Left lung (tissue), 10 donors: Measurements from ENCODE around the gene JAZF1. TPM values are rescaled to one million over a fixed set of nuclear protein-coding genes. Genes with fewer than 3 reads are reported as not detected.

Experiments
- ATAC-seq: fragments of 200-7000 bp; cut with Tn5 transposase; one replicate; pipeline ENCODE4 v1.9.1; 2020; ENCODE audit warnings: moderate library complexity
- DNase-seq, 4 donors: peaks; one replicate each; pipeline ENCODE4 v3.0.0-alpha.2; 2013 to 2020
- H3K27ac ChIP-seq, 2 donors: fragments of 200-600 bp; sonication (generic) in 1 of 2; one replicate each; pipeline versions ENCODE4 v1.5.0 to v1.8.0; 2020 to 2021
- H3K27me3 ChIP-seq, 2 donors: fragments of 200-600 bp; sonication (generic) in 1 of 2; one replicate each; pipeline versions ENCODE4 v1.5.0 to v1.8.0; 2020 to 2021
- H3K36me3 ChIP-seq, 2 donors: fragments of 200-600 bp; sonication (generic) in 1 of 2; one replicate each; pipeline versions ENCODE4 v1.5.0 to v1.8.0; 2020 to 2021
- H3K4me1 ChIP-seq, 2 donors: fragments of 200-600 bp; one replicate each; pipeline ENCODE4 v1.8.0; 2021
- H3K4me3 ChIP-seq, 2 donors: fragments of 200-600 bp; sonication (generic) in 1 of 2; one replicate each; pipeline versions ENCODE4 v1.5.0 to v1.8.0; 2020 to 2021; ENCODE audit warnings: mild to moderate bottlenecking in 1 of 2
- H3K9me3 ChIP-seq, 2 donors: fragments of 200-600 bp; sonication (generic) in 1 of 2; one replicate each; pipeline versions ENCODE4 v1.5.0 to v1.8.0; 2020 to 2021
- intact Hi-C, 2 donors: fragments of 100-400 bp; cut with DNase I; formaldehyde crosslinking; loops; one replicate each; pipeline versions ENCODE4 v1.11.2 to v1.14.2; 2022
- polyA plus RNA-seq, 6 donors: library from polyadenylated mRNA; unstranded; fragments of 120-200 nt; gene quantifications; one replicate each; pipeline ENCODE4 v1.2.1, GENCODE V29; 2013; ENCODE audit not compliant: insufficient read length in 6 of 6
- total RNA-seq, 2 donors: library from RNA; stranded (reverse); fragmentation: NEBNext Ultra II Directional; extraction: Animal tissue kit (Norgen Biotek cat#: 25700); gene quantifications; one replicate each; pipeline ENCODE4 v1.2.1, GENCODE V29; 2021
- TF ChIP-seq, protein P1 (sequence below), 2 donors: fragments of 200-600 bp; sonication (generic) in 1 of 2; IDR thresholded peaks; one replicate each; pipeline versions ENCODE4 v1.5.0 to v1.8.0; 2021; ENCODE audit warnings: antibody characterized with exemption in 2 of 2
- donor health status: DM: no; HTN: yes; CAD: no.
- donor health status: DM: no; HTN: no; CAD: no.

The JAZF1 gene
- total and polyA plus RNA-seq, 8 donors, result 11.1 to 18.2 (median 13.8) TPM

DNA sequence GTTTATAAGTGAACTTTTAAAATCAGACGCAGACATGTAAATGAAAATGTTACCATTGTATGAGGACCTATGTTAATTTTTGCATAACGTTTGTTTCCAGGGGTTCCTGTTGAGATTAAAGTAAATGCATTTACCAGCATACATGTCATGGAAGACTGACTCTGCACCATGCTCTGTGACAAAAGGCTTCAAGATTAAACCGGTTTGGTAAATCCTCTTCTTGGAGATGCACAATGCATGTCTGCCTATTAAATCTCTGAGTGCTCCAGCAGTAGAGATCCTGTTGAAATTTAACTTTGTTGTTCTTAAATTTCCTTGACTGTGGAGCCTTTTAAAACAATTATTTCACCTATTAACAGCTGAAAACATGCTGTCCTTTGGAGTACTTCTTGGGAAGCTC, 36.5 kb upstream of the JAZF1 start:
- H3K36me3 ChIP-seq, result no peaks in the 10 kb centered on the region
- no peak overlapping the region for H3K27ac ChIP-seq
- H3K4me3 ChIP-seq, result no peak overlapping the region
- H3K9me3 ChIP-seq, result no peaks in the 10 kb centered on the region
- no peak for DNase-seq
- TF ChIP-seq, protein P1, sequence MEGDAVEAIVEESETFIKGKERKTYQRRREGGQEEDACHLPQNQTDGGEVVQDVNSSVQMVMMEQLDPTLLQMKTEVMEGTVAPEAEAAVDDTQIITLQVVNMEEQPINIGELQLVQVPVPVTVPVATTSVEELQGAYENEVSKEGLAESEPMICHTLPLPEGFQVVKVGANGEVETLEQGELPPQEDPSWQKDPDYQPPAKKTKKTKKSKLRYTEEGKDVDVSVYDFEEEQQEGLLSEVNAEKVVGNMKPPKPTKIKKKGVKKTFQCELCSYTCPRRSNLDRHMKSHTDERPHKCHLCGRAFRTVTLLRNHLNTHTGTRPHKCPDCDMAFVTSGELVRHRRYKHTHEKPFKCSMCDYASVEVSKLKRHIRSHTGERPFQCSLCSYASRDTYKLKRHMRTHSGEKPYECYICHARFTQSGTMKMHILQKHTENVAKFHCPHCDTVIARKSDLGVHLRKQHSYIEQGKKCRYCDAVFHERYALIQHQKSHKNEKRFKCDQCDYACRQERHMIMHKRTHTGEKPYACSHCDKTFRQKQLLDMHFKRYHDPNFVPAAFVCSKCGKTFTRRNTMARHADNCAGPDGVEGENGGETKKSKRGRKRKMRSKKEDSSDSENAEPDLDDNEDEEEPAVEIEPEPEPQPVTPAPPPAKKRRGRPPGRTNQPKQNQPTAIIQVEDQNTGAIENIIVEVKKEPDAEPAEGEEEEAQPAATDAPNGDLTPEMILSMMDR (IDR thresholded peaks at IDR 0.05), result no peak
- H3K27me3 ChIP-seq, result no peaks in the 10 kb centered on the region
- intact Hi-C loops, result no loop called here
- ATAC-seq, result no peak
- no peaks in the 10 kb centered on the region for H3K4me1 ChIP-seq

DNA sequence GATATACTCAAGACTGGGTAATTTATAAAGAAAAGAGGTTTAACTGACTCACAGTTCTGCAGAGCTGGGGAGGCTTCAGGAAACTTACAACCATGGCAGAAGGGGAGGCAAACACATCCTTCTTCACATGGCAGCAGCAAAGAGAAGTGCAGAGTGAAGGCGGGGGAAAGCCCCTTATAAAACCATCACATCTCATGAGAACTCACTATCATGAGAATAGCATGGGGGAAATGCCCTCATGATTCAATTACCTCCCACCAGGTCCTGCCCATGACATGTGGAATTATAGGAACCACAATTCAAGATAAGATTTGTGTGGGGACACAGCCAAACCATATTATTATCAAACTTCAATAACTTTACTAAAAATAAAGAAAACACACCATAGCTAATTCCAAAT, 30.4 kb upstream of the JAZF1 start:
- H3K9me3 ChIP-seq, result no peaks in the 10 kb centered on the region
- no peak overlapping the region for H3K27ac ChIP-seq
- H3K4me3 ChIP-seq, result no peak overlapping the region
- H3K36me3 ChIP-seq, result no peaks in the 10 kb centered on the region
- TF ChIP-seq, protein P1 (IDR thresholded peaks at IDR 0.05), result no peak
- ATAC-seq (no peak), DNase-seq (no peak)
- H3K27me3 ChIP-seq, result no peaks in the 10 kb centered on the region
- H3K4me1 ChIP-seq, result no peaks in the 10 kb centered on the region
- intact Hi-C loops, result no loop called here

DNA sequence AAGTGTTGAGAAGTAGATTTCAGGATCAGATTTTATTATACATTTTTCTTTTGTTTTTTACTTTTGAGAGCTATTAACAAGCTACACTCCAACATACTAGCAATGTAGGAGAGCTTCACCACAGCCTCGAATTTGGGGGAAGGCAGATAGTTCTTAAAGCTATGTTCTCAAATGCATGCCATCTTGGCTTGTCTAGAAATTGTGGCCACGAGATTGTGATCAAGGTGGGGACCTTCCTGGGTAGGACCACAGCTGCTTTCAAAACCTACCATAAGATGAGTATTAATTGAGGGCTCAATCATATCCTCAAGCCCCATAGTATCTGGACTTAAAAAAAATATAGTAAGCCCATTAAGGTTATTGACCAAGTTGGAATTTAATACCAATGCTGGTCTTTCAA, 27.9 kb upstream of the JAZF1 start:
- H3K27ac ChIP-seq, result no peak overlapping the region
- H3K4me3 ChIP-seq, result no peak overlapping the region
- ATAC-seq (no peak), DNase-seq (no peak)
- no peaks in the 10 kb centered on the region for H3K36me3 ChIP-seq
- intact Hi-C loops, result no loop called here
- no peaks in the 10 kb centered on the region for H3K4me1 ChIP-seq
- no peaks in the 10 kb centered on the region for H3K9me3 ChIP-seq
- TF ChIP-seq, protein P1 (IDR thresholded peaks at IDR 0.05), result no peak
- H3K27me3 ChIP-seq, result no peaks in the 10 kb centered on the region

DNA sequence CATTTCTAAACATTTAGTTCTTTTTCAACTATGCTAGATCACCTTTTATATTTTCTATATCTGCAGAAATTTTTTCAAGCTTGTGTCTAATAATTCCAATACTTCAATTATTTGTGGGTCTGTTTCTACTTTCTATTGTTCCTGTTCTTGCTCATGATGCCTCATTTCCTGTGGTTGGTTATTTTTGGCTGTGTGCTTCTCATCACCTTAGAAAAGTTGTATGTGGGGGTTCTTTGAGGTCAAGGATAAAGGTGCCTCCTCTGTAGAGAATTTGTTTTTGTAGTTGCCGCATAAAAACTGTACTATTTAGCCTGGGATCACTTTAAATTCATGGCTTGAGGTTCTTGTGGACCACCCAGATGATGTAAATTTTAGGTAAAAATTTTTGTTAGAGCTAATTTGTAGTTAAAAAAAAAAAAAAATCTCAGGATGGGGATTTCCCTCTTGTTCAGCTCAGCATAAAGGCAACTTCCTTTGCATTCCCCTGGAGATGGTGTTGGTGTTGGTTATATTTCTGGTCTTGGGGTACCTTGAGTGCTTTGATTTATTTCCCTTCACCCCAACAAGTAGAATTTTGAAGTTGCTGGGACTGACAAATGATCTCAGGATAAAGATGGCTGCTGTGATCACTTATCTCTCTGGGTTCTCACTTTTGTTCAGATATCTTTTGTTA, 27.0 kb upstream of the JAZF1 start:
- intact Hi-C loops, result no loop called here
- ATAC-seq, result no peak
- DNase-seq, result no peak
- no peaks in the 10 kb centered on the region for H3K36me3 ChIP-seq
- no peak overlapping the region for H3K4me3 ChIP-seq
- no peaks in the 10 kb centered on the region for H3K4me1 ChIP-seq
- TF ChIP-seq, protein P1 (IDR thresholded peaks at IDR 0.05), result no peak
- no peaks in the 10 kb centered on the region for H3K9me3 ChIP-seq
- no peak overlapping the region for H3K27ac ChIP-seq
- no peaks in the 10 kb centered on the region for H3K27me3 ChIP-seq

DNA sequence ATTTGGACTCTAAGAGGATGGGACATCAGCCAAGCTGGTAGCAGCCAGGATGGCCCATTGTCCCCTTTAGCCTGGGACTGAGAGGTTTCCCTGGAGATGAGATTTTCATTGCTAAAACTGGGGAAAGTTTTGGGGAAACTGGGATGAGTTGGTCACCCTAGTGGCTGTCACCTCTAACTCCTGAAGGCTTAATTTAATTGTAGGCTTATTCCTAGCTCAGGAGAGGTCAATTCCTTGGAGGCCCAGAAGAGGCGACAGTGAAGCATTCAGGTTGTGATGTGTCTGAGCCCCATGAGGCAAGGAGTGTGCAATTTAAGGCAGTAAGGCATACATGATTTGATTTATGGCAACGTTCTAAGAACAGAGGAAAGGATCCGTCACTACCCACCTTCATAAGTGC, 24.9 kb upstream of the JAZF1 start:
- ATAC-seq, result no peak
- Histone ChIP-seq H3K4me3 (no peak overlapping the region), H3K4me1 (no peaks in the 10 kb centered on the region), H3K27ac (no peak overlapping the region), H3K36me3 (no peaks in the 10 kb centered on the region), H3K9me3 (no peaks in the 10 kb centered on the region), H3K27me3 (no peaks in the 10 kb centered on the region)
- TF ChIP-seq, protein P1 (IDR thresholded peaks at IDR 0.05), result no peak
- no peak for DNase-seq
- intact Hi-C loops, result no loop called here
